OCI-LY1 (cell line): ENCODE data around the gene TSGA10.
A peak's percentile ranks its signal among the peaks of the same experiment; 100 is the strongest.
"Not testable (repeated sequence)": the region's sequence is repeated elsewhere in the genome, so short reads cannot be mapped to it uniquely, and the experiment has no call there.

Experiments
- H2AFZ ChIP-seq: fragments of 200-600 bp; sonication (generic), shearing (Covaris generic); 2 replicates; pipeline ENCODE4 v1.6.0; 2014; ENCODE audit warnings: antibody characterized with exemption, mild to moderate bottlenecking, low read length
- H3F3A ChIP-seq: fragments of 200-600 bp; sonication (generic), shearing (Covaris generic); 2 replicates; pipeline ENCODE4 v1.6.0; 2014; ENCODE audit warnings: mild to moderate bottlenecking, antibody characterized with exemption, low read length, moderate library complexity; ENCODE audit not compliant: insufficient read depth
- H3K27ac ChIP-seq: fragments of 200-600 bp; sonication (generic); 2 replicates; pipeline ENCODE4 v1.5.1; 2014; ENCODE audit warnings: low read length, mixed run types, mild to moderate bottlenecking, low read depth; ENCODE audit not compliant: poor library complexity, severe bottlenecking
- H3K27me3 ChIP-seq: fragments of 200-600 bp; sonication (generic); 2 replicates; pipeline ENCODE4 v1.6.0; 2014; ENCODE audit warnings: antibody characterized with exemption, mild to moderate bottlenecking, low read length, moderate library complexity; ENCODE audit not compliant: insufficient read depth
- H3K36me3 ChIP-seq: fragments of 200-600 bp; sonication (generic); 2 replicates; pipeline ENCODE4 v1.6.1; 2014; ENCODE audit warnings: mild to moderate bottlenecking, antibody characterized with exemption, low read length, moderate library complexity, mixed read lengths; ENCODE audit not compliant: insufficient read depth
- H3K4me1 ChIP-seq: fragments of 200-600 bp; sonication (generic); 2 replicates; pipeline ENCODE4 v1.5.1; 2014; ENCODE audit warnings: mild to moderate bottlenecking, low read length, moderate library complexity; ENCODE audit not compliant: insufficient read depth, severe bottlenecking
- H3K4me2 ChIP-seq: fragments of 200-600 bp; sonication (generic), shearing (Covaris generic); 2 replicates; pipeline ENCODE4 v1.6.1; 2014; ENCODE audit warnings: low read length
- H3K4me3 ChIP-seq: fragments of 200-600 bp; sonication (generic); 2 replicates; pipeline ENCODE4 v1.5.1; 2014; ENCODE audit warnings: low read length, low read depth, mild to moderate bottlenecking, mixed read lengths; ENCODE audit not compliant: poor library complexity, severe bottlenecking
- H3K79me2 ChIP-seq: fragments of 200-600 bp; shearing (Covaris generic); 2 replicates; pipeline ENCODE4 v1.6.1; 2016; ENCODE audit warnings: mixed run types, low read length, mixed read lengths; ENCODE audit not compliant: insufficient read depth
- H3K9ac ChIP-seq: fragments of 200-600 bp; sonication (generic), shearing (Covaris generic); 2 replicates; pipeline ENCODE4 v1.6.1; 2014; ENCODE audit warnings: mild to moderate bottlenecking, low read length, mixed read lengths
- H3K9me2 ChIP-seq: fragments of 200-600 bp; sonication (generic), shearing (Covaris generic); 2 replicates; pipeline ENCODE4 v1.6.1; 2014; ENCODE audit warnings: low read depth, mild to moderate bottlenecking, low read length, mixed read lengths
- H3K9me3 ChIP-seq: fragments of 200-600 bp; shearing (Covaris generic); 2 replicates; pipeline ENCODE4 v1.6.1; 2014; ENCODE audit warnings: low read length, mixed read lengths
- H4K20me1 ChIP-seq: fragments of 200-600 bp; sonication (generic), shearing (Covaris generic); 2 replicates; pipeline ENCODE4 v1.6.0; 2016; ENCODE audit warnings: mild to moderate bottlenecking, low read length; ENCODE audit not compliant: insufficient read depth
- EZH2 ChIP-seq: fragments of 200-600 bp; sonication (generic), shearing (Covaris generic); IDR thresholded peaks from 2 replicates; pipeline ENCODE4 v1.8.0; 2017; ENCODE audit warnings: borderline replicate concordance, mixed run types, mild to moderate bottlenecking, antibody characterized with exemption, low read length, moderate library complexity, mixed read lengths
- TF ChIP-seq, protein P1 (sequence below): fragments of 200-600 bp; sonication (generic), shearing (Covaris generic); IDR thresholded peaks from 2 replicates; pipeline ENCODE4 v1.5.1; 2017; ENCODE audit warnings: mild to moderate bottlenecking, antibody characterized with exemption, low read length, moderate library complexity, mixed read lengths

The TSGA10 gene

DNA sequence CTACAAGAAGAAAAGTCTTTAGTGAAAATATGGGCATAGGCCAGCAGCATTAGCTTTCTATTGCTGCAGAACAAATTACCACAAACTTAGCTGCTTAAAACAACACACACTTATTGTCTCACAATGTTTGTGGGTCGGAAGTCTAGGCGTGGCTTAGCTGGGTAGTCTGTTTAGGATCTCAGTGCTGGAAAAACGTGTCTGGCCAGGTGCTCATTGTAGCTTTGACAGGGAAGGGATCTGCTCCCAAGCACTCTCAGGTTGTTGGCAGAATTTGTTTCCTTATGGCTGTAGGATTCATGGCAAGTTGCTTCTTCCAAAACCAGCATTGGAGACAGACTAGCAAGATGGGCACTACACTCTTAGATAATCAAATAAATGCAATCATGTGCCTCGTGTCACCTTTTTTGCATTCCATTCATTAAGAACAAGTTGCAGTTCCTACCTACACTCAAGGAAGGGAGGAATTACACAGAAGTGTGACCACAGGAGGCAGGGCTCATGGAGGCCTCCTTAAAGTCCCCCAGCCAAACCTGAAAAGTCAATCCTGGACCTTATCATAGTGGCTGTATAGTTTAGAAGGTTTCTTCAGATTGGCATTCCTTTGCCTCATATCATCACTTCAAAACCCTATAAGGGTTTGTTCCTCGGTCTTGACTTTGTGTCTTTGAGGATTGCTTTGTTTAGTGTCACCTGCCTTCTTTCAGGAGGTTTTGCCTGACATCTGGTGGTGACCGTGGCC is 43.5 kb upstream of the TSGA10 start:
- H3K9me3 ChIP-seq: no peaks in the 10 kb centered on the region
- no peaks in the 10 kb centered on the region for H3K27me3 ChIP-seq
- no peak for TF ChIP-seq EZH2
- TF ChIP-seq, protein P1, sequence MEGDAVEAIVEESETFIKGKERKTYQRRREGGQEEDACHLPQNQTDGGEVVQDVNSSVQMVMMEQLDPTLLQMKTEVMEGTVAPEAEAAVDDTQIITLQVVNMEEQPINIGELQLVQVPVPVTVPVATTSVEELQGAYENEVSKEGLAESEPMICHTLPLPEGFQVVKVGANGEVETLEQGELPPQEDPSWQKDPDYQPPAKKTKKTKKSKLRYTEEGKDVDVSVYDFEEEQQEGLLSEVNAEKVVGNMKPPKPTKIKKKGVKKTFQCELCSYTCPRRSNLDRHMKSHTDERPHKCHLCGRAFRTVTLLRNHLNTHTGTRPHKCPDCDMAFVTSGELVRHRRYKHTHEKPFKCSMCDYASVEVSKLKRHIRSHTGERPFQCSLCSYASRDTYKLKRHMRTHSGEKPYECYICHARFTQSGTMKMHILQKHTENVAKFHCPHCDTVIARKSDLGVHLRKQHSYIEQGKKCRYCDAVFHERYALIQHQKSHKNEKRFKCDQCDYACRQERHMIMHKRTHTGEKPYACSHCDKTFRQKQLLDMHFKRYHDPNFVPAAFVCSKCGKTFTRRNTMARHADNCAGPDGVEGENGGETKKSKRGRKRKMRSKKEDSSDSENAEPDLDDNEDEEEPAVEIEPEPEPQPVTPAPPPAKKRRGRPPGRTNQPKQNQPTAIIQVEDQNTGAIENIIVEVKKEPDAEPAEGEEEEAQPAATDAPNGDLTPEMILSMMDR: no peak; the same call in 1 of the 2 replicates
- no peaks in the 10 kb centered on the region for H3F3A ChIP-seq
- H3K79me2 ChIP-seq: no peaks in the 10 kb centered on the region
- no peaks in the 10 kb centered on the region for H4K20me1 ChIP-seq
- no peak overlapping the region for H3K9ac ChIP-seq
- H3K4me2 ChIP-seq: no peak overlapping the region
- no peaks in the 10 kb centered on the region for H3K4me1 ChIP-seq
- no peak overlapping the region for H2AFZ ChIP-seq
- peaks cover 33% of the 10 kb centered on the region for H3K36me3 ChIP-seq
- no peak overlapping the region for H3K4me3 ChIP-seq
- H3K27ac ChIP-seq: no peak overlapping the region
- no peaks in the 10 kb centered on the region for H3K9me2 ChIP-seq

DNA sequence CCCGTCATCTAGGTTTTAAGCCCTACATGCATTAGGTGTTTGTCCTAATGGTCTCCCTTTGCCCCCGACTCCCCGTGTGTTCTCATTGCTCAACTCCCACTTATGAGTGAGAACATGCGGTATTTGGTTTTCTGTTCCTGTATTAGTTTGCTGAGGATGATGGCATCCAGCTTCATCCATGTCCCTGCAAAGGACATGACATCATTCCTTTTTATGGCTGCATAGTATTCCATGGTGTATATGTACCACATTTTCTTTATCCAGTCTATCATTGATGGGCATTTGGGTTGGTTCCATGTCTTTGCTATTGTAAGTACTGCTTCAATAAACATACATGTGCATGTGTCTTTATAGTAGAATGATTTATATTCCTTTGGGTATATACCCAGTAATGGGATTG is 37.6 kb upstream of the TSGA10 start:
- H3K79me2 ChIP-seq, H3K9me2 ChIP-seq, H4K20me1 ChIP-seq, H3K9me3 ChIP-seq, H3K4me3 ChIP-seq, H3K9ac ChIP-seq, H3K27me3 ChIP-seq, H3K4me1 ChIP-seq, H2AFZ ChIP-seq, H3F3A ChIP-seq, H3K27ac ChIP-seq, H3K4me2 ChIP-seq: not testable (repeated sequence)
- H3K36me3 ChIP-seq: peaks cover 73% of the 10 kb centered on the region

DNA sequence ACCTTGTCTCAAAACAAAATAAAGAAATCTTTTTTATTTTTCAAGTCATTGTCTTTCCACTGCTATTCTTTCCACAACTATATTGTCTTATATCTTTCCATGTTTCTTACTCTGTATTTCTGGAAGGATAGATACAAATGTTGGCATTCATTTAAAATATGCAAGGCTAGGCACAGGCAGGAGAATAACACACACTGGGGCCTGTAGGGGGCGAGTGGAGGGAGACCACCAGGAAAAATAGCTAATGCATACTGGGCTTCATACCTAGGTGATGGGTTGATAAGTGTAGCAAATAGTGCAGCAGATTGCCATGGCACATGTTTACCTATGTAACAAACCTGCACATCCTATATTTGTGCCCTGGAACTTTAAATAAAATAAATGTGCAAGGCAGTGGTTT is 35.8 kb upstream of the TSGA10 start:
- Histone ChIP-seq H3K79me2 (0 out of 2 replicates have a peak, but pooled peaks cover 2% of the 10 kb centered on the region), H3F3A (no peaks in the 10 kb centered on the region), H3K4me3 (no peak overlapping the region), H3K27ac (no peak overlapping the region), H3K9ac (no peak overlapping the region), H4K20me1 (no peaks in the 10 kb centered on the region), H3K27me3 (no peaks in the 10 kb centered on the region), H3K9me2 (no peaks in the 10 kb centered on the region), H3K4me1 (no peaks in the 10 kb centered on the region), H3K9me3 (no peaks in the 10 kb centered on the region), H2AFZ (no peak overlapping the region), H3K36me3 (peaks cover 56% of the 10 kb centered on the region), H3K4me2 (no peak overlapping the region)
- TF ChIP-seq EZH2: no peak
- TF ChIP-seq, protein P1: peak; percentile 5; the same call in 1 of the 2 replicates

DNA sequence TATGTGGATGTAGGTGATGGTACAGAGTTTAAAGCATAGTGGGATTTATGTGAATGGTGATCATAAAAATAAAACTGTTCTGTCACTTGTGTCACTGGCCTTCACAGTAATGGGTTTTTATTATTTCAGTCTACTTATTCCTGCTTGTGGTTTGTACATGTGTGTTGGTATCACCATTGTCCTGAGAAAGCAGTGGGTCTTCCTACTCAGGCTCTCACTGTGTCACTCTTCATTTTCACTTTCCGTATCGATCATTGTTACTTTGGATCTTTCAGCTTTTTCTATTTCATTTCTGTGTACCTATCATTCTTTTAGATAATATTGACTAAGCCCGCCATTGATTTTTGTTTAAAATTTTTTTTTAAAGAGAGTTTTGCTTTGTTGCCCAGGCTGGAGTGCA is 33.6 kb upstream of the TSGA10 start:
- no peak for TF ChIP-seq EZH2
- H3K9me3 ChIP-seq: no peaks in the 10 kb centered on the region

More for the DNA sequence above, 33.6 kb upstream of the TSGA10 start:
- no peaks in the 10 kb centered on the region for H3K4me1 ChIP-seq
- no peaks in the 10 kb centered on the region for H3F3A ChIP-seq
- no peaks in the 10 kb centered on the region for H3K9me2 ChIP-seq
- peaks cover 44% of the 10 kb centered on the region for H3K36me3 ChIP-seq
- no peaks in the 10 kb centered on the region; the same call in 1 of the 2 replicates for H4K20me1 ChIP-seq
- H2AFZ ChIP-seq: no peak overlapping the region
- H3K4me2 ChIP-seq: no peak overlapping the region
- peaks cover 18% of the 10 kb centered on the region for H3K79me2 ChIP-seq
- no peaks in the 10 kb centered on the region for H3K27me3 ChIP-seq
- no peak overlapping the region for H3K4me3 ChIP-seq
- no peak overlapping the region for H3K27ac ChIP-seq
- H3K9ac ChIP-seq: no peak overlapping the region
